GM12872 (cell line): ENCODE data around the gene ISM1.

ENCODE experiments used
- TF ChIP-seq, protein P1 (sequence below): IDR thresholded peaks from 3 replicates; pipeline ENCODE4 v1.5.1; 2011; ENCODE audit warnings: low read depth, mild to moderate bottlenecking, low read length, moderate library complexity; ENCODE audit not compliant: insufficient read depth

ISM1 gene

DNA sequence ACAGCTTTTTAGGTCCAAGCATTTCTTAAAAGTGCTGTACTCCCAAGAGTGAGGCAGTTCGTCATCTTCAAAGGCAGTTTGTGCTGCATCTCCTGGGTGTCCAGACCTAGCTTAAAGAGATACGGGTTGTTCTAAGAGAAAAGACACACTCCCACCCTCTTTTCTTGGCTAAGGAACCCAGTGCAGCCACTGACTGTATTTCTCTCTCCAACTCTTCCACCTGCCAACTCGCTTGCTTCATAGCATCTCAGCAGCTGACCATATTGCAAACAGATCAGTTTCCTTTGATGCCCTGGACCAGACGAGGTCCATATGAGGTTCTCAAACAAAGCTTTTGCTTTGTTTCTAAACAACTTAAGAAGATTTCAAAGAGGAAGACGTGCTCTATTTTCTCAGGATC, 101.1 kb downstream of the ISM1 start:
- TF ChIP-seq, protein P1, sequence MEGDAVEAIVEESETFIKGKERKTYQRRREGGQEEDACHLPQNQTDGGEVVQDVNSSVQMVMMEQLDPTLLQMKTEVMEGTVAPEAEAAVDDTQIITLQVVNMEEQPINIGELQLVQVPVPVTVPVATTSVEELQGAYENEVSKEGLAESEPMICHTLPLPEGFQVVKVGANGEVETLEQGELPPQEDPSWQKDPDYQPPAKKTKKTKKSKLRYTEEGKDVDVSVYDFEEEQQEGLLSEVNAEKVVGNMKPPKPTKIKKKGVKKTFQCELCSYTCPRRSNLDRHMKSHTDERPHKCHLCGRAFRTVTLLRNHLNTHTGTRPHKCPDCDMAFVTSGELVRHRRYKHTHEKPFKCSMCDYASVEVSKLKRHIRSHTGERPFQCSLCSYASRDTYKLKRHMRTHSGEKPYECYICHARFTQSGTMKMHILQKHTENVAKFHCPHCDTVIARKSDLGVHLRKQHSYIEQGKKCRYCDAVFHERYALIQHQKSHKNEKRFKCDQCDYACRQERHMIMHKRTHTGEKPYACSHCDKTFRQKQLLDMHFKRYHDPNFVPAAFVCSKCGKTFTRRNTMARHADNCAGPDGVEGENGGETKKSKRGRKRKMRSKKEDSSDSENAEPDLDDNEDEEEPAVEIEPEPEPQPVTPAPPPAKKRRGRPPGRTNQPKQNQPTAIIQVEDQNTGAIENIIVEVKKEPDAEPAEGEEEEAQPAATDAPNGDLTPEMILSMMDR: no peak

DNA sequence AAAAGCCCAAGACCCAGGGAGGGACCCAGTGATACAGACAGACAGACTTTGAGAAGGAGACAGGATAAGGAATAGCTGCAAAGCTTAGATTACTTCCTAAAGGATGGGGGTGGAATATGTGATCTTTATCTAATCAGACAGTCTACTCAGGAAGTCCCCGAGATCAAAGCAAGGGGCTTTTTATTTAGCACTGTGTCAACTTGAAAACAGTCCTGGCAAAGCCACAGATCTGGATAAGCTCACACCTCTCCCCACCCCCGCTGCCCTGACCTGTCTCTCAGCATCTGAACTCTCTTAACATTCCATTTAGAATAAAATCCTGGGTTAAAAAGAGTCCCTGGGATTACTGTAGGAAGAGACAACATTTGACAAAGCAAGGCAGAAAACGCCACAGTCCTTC, 101.5 kb downstream of the ISM1 start:
- TF ChIP-seq, protein P1: no peak

DNA sequence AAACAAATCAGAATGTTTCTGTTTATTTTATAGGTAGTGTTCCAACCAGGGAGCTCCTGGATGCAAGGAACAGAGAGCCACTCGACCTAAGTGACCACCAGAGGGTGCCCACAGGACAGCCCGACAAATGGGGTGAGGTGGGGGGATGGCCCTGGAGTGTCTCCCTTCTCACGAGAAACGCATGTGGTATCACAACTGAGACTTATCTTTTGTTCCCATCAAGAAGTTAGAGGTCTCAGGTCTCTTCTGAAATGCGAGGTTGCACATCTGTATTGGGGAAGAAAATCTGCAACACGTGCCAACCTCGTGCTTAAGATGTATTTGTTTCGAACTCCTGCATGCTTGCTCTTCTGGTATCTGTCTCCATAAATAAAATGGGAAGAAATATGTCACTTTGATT, 104.0 kb downstream of the ISM1 start:
- TF ChIP-seq, protein P1: peak; percentile 57

- TF ChIP-seq, protein P1: no peak
Observed at GRCh38 chr20:13325796-13326340, 104.8 kb downstream of the ISM1 start.

DNA sequence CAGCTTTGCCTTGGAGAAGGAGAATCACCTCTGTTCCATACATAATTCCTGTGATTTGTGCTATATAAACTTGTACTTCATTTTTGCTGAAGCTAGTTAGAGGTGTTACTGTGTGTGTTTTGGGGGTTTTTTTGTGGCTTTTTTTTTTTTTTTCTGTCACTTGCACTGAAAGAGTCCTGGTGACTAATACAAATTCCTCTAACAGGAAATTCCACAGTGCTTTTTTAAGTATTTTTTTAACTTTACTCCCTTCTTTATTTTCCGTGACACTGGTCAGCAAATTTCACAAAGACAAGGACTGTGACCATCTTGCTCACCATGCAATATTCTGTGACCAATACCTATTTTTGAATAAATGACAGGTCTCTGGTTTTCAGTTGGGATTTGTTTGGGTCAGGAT, 110.5 kb downstream of the ISM1 start:
- TF ChIP-seq, protein P1: no peak

GRCh38 chr20:13333036-13333435, 112.0 kb downstream of the ISM1 start:
- TF ChIP-seq, protein P1: no peak

DNA sequence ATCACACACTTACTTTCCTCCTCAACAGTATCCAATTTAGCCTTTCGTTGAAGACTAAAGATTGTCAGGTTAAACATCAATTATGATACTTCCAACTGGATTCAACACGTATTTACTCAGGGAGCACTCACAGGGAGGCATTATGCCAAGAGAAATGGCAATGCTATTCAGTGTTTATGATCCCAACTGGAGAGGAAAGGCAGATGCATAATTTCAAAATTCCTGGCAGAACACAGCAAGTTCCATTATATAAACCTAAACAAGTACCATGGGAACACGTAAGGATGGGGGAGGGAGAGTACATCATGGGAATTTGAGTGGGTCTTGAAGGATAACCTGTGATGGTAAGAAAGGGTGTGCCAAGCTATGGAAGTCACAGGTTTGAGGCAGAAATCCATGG, 112.7 kb downstream of the ISM1 start:
- TF ChIP-seq, protein P1: no peak
